Stimulated activated CD8-positive, alpha-beta memory T cell treated with anti-CD3 and anti-CD28 coated beads, Interleukin-12 subunit alpha, Interleukin-12 subunit beta, amount 100 ng/mL, for 4 hours (primary cell): ENCODE measurements around the gene CEP44.
"Not testable (repeated sequence)": the region's sequence is repeated elsewhere in the genome, so short reads cannot be mapped to it uniquely, and the experiment has no call there.

Source experiments
- DNase-seq: peaks from one replicate; pipeline ENCODE4 v3.0.0-alpha.2; 2020; ENCODE audit warnings: low read depth

The CEP44 gene

DNA sequence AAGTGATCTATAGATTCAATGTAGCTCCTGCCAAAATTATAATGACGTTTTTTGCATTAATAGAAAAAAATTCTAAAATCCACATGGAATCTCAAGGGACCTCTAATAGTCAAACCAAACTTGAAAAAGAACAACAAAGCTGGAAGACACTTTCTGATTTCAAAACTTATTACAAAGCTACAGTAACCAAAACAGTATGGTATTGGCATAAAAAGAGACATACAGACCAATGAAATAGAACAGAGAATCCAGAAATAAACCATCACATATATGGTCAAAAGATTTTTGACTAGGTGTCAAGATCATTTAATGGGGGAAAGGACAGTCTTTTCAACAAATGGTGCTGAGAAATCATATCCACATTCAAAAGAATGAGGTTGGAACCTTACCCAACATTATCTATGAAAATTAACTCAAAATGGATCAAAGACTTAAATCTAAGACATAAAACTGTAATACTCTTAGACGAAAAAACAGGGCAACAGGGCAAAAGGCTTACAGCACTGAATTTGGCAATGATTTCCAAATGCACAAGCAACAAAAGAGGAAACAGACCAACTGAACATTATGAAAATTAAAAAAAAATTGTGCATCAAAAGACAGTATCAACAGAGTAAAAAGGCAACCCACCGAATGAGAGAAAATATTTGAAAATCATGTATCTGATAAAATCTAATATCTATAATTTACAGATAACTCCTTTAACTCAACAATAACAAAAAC lies 4.1 kb upstream of the CEP44 start:
- DNase-seq: no peak

DNA sequence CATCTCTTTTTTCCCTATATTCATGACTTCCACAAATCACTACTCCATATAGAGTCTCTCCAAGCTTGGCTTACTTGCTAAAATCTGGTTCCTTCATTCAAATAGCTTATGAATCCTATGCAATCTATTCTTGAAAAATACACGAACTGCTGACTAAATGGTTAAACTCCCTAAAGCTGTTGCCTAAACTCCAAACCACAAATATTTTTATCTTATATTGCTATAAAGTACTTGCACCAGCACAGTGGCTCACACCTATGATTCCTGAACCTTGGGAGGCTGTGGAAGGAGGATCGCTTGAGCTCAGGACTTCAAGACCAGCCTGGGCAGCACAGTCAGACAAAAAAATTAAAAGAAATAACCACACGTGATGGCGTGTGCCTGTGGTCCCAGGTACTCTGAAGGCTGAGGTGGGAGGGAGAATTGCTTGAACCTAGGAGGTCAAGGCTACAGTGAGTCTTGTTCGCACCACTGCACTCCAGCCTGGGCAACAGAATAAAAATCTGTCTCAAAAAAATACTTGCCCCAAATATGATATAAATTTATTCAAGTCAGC lies 2.5 kb upstream of the CEP44 start:
- no peak for DNase-seq

DNA sequence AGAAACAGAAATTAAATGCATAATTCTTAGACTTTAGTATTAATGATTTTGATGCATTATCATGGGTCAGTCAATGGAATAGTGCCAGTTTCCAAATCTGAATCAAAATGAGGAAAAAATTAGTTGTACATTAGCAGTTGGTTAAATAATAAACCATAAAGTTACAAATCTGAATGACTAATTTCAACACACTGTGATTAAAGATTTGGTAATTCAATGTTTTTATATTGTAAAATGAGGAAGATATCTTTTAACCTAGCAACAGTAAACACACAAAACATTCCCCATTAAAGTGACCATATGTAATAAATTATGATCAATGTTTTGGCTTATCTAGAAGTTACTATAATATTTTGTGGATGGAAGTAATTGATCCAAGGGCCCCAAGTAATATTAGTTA lies 1.8 kb upstream of the CEP44 start:
- DNase-seq: no peak

DNA sequence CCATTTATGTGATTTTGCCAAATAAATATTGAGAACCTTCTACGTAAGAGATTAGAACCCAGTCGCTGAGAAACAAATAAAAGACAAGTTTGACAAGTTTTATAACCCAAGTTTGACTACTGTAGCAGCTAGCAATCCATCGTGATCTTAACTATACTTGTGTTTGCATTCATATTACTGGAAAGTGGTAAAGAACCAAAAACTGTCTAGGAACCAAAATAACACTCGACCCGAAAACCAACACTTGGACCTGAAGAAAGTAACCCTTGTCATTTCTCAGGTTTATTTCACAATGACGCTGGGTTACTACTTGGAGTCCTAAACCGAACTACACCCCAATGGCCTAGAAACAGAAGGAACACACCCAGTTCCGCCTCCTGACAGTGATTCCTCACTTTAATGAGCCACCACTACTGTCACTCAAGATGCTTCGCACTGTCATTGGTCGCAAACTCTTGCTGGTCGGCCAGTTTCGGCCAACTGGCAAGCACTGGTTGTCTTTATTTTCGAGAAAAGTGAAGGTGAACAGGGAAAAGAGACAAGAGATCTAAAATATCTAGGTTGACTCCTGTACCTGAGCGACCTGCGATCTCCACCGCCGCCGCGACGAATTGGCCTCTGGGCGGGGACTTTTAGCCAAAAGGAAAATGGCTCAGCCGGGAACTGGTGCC lies 740 bp upstream of the CEP44 start:
- peak; percentile 48 for DNase-seq

DNA sequence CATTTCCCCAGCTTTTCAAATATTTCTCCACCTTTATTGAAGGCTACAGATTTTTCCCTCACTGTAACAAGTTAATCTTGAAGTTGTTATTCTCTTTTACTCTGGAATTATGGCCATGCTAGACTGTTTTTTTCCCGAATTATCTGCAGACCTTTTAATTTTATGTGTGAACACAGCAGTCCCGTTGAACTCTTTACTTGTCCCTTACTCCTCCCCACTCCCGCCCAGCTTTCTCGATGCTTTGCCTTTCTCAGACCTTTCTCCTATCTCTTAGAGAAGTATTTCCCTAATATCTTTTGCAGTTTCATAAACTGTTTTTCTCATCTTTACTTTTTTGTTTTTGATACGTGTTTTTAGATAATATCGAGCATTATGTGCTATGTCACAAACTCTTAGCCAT lies 776 bp downstream of the CEP44 start:
- no peak for DNase-seq

DNA sequence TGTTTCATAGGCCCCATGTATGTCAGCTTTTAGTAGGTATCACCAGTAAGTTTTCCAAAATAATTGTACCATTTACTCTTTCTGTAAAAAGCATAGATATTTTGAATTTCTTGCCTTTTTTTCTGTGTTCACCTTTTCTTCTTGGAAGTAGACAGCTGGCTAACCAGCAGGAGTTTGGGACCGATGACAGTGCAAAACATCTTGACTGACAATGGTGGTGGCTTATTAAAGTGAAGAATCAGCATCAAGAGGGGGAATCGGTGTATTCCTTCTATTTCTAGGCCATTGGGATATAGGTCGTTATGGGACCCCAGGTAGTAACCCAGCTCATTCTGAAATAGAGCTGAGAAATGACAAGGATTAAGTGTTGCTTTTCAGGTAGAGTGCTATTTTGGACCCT lies 3.2 kb downstream of the CEP44 start:
- no peak for DNase-seq

DNA sequence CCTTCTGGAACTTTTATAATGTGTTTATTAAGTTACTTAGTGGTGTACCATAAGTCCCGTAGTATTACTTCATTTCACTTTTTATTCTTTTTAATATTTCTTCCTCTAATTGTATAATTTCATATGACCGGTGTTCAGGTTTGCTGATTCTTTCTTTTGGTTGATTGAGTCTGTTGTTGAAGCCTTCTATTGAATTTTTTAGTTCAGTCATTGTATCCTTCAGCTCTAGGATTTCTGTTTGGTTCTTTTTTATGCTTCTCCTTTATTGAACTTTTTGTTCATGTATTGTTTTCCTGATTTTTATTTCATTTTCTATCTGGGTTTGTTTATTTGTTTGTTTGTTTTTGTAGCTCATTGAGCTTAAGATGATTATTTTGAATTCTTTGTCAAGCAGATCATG lies 8.8 kb downstream of the CEP44 start:
- DNase-seq: no peak

DNA sequence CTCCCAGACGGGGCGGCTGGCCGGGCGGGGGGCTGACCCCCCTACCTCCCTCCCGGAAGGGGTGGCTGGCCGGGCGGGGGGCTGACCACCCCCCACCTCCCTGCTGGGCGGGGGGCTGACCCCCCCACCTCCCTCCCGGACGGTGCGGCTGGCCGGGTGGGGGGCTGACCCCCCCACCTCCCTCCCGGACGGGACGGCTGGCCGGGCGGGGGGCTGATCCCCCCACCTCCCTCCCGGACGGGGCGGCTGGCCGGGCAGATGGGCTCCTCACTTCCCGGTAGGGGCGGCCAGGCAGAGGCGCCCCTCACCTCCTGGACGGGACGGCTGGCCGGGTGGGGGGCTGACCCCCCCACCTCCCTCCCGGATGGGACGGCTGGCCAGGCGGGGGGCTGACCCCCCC lies 10.9 kb downstream of the CEP44 start:
- not testable (repeated sequence) for DNase-seq

DNA sequence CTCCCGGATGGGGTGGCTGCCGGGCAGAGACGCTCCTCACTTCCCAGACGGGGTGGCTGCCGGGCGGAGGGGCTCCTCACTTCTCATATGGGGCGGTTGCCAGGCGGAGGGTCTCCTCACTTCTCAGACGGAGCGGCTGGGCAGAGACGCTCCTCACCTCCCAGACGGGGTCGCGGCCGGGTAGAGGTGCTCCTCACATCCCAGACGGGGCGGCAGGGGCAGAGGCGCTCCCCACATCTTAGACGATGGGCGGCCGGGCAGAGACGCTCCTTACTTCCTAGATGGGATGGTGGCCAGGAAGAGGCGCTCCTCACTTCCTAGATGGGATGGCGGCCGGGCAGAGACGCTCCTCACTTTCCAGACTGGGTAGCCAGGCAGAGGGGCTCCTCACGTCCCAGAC lies 11.4 kb downstream of the CEP44 start:
- not testable (repeated sequence) for DNase-seq

DNA sequence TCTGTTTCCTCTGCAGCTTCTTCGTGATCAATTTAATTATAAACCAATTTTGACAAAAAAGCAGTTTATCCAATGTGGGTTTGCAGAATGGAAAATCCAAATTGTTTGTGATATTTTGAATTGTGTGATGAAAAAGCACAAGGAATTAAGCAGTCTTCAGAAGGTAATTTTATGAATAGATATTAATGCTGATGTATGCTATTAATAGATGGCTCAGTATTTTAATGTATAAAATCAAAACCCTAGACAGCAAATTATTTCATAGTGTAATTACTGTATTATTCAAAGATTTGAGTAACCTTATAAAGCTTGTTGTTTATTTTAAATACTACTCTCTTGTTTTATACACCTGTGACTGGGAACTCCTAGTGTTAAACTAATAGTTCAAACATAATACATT lies 20.0 kb downstream of the CEP44 start:
- DNase-seq: no peak

DNA sequence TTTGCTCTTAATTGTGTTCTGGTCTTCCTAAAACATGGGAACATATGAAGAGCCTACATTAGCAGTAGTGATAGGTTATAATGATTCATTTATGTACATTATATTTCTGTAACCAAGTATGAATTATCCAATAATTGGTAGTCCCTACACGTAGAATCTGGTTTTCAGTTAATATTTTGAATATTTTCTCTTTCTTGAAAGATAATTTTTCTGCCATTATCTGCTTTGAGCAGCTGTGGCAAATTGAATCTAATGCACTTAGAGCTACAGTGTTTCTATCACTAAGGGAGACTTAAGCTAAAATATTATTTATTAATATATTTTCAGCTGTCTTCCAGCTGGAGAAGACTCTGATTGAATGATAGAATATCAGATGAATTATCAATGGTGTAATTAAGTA lies 21.0 kb downstream of the CEP44 start:
- DNase-seq: no peak

DNA sequence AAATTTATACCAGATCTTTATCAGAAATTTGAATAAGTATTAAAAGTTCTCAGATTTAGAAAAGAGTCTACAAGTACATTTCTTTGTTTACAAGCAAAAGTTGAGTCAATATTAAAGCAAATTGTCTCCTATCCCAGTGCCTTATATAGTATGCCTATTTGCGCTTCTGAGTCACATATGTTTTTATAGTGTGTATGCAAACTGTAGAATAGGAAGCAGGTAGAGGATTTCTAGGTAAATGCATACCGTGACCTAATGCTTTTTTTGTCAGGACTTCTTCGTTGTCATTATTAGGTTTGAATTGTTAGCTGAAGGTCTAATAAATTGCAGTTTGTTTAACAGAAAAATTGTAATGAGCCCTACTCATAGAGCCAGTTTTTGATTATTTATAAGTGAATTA lies 22.2 kb downstream of the CEP44 start:
- DNase-seq: no peak

DNA sequence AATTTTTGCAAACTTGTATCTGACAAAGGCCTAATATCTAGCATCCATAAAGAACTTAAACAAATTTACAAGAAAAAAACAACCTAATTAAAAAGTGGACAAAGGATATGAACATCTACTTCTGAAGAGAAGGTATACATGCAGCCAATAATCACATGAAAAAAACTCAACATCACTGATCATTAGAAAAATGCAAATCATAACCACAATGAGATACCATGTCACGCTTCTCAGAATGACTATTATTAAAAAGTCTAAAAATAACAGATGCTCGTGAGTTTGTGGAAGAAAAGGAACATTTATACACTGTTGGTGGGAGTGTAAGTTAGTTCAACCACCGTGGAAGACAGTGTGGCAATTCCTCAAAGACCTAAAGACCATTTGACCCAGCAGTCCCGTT lies 24.0 kb downstream of the CEP44 start:
- no peak for DNase-seq

DNA sequence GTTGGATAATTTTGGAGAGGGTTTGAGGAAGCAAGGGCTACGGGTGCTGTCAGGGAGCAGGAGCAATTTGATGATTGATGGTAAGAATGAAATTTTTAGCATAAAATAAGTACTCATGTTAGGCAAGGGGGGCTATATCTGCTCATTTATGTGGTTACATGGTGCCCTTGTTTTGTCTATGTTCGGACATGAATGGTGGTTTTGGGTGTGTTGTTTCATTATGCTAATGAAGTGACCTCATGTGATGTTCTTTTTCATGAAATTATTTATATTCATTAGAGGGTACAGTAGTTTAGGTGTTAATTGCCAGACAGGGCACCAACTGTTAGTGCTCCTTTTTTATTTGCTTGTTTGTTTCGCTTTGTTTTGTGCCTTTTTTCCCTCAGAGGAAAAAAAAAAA lies 29.3 kb downstream of the CEP44 start:
- DNase-seq: no peak

DNA sequence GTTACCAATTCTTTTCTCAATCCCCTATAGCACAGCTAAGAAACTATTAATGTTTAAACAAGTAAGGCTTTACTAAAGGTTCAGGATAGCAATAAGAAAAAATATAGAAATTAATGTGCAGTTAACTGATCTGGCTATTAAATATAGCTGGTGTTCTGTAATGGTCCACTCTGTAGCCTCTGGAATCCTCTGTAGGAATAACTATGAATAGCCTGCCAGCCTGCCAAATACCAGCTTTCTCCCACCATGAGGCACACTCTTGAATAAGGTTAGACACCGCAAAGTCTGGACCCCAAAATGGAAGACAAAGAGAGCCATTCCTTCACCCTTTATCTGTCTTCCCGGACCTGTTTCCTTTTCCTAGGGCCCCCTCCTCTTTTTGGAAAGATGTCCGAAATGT lies 30.6 kb downstream of the CEP44 start:
- DNase-seq: no peak

DNA sequence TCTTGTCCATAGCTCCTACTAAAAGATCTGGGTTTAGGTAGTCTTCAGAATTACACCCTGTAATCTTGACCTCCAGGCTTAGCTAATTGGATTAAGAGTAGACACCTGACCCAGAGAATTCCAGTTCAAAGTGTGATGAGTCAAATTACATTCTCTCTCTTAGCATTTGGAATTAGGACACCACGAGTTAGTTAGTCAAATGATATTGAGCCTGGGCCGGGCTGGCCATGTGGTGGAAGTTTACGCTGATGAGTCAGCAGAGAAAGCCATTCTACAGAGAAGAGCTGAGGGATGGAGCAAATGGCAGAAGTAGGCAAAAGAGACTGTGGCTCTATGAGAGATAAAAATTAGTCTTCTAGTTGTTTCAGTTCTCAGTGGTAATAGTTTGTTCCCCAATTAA lies 31.1 kb downstream of the CEP44 start:
- DNase-seq: no peak

DNA sequence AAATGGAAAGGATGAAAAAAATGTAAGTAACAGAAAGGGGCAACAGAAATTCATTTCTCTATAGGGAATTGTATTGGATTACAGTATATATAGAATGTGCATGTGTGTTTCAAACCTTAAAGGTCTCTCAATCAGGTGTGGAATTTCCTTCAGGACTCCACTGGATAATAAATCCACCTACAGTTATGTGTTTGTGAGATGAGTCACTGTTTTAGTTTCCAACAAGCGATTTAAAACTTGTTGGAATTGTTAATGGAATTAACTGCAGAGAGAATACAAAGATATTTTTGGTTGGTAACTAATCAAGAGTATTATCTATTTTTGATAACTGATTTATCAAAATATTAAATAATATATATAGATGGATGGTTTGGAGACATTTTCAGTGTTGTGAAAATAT lies 32.8 kb downstream of the CEP44 start:
- no peak for DNase-seq

DNA sequence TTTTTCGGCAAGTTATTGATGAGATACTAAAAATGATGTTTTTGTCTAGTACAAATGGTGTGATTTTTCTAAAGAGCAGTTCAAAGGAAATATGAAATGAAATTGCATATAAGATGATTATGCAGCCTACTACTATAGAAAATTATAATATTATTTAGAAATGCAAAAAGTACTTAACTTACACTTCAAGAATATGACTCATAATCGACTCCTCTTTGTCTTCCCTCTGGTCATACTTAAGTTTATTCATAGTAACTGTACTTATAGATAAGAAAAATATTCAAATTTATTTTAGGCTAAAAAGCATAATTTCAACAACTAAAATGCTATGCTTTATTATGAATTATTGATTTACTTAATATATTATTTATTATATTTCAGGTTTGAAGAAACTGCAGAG lies 33.2 kb downstream of the CEP44 start:
- no peak for DNase-seq

DNA sequence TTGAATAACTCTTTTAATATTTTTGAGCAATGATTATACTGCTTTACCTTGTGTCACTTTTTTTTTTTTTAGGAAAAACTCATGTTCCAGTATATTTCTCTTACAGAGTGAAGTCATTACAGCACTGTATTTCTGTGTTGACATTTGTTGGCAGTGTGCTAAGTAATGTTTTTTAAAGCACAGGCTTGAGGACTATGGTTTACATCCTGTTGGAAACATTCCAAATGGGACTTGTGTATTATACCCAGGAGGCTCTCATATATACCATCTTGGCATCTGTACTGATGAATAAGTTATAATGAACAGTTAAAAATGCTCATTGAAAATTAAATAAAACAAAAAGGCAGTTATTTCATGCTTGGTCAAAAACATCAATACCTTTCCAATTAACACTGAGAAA lies 33.8 kb downstream of the CEP44 start:
- no peak for DNase-seq

DNA sequence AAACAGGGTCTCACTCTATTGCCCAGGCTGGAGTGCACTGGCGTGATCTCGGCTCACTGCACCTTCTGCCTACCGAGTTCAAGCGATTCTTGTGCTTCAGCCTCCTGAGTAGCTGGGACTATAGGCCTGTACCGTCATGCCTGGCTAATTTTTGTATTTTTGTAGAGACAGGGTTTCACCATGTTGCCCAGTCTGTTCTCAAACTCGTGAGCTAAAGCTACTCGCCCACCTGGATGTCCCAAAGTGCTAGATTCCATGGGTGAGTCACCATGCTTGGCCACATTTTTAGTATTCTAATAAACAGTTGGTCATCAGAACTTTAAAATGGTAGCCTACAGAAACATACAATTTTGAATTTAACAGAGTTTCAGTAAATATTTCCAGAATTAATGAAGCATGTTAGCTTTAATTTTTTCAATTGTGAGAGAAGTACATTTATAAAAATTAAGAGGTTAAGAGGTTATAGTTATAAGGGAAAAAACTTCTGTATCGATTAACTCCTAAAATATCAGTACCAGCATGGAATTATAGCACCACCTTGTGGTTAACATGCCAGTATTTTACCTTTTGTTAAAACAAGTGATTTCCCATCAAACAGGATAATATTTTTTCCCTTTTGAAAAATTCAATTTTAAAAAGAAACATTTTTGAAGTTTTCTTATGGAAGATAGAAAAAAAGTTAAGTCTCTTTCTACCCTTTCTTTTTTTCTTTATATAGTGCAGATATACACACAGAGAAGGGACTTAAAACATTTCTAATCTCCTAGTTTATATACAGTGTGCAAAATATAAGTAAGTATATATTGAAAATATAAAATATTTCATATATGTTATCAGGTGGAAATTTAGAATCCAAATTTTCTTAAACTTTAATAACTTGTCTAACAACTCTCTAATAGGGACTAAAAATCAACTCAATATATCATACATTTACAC lies 35.4 kb downstream of the CEP44 start:
- DNase-seq: no peak

DNA sequence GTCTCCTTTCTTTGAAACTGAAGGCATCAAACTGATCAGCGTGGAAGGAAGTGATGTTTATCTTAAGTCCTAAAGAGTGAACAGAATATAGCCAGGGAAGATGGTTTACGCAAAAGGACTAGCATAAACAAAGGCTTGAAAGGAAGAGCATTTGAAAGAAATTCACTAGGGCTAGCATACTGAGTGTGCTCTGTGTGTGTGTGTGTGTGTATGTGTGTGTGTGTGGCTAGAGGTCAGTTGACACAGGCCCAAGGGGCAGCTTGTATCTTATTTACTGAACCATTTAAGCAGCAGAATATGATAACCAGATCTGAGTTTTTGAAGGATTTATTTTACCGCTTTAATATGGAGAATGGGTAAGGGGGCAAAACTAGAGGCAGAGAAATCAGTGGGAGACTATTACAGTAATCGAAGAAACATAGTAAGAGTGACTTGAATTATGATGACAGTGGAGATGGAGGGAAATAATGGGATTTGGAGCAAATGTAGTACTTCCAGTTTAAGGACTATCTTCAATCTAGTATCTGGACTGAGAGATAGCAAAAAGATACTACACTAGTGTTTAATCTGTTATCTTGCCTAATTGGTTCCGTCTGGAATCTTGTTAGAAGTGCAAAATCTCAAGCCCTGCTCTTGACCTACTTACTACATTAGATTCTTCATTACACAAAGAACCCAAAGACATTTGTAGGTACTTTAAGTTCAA lies 36.9 kb downstream of the CEP44 start:
- no peak for DNase-seq

DNA sequence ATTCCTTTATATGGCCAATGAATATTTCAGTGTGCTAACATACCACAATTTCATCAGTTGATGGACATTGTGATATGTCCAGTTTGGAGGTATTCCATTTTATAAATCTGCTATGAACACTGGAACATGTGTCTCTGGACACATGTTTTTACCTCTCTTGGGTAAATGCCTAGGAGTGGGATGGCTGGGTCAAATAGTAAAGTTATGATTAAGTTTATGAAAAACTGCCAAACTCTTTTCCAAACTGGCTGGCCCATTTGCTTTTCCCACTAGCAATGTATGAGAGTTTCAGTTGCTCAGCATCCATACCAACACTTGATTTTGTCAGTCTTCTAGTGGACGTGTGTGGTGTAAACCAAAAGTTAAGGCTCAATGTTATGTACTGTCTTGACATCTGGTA lies 40.5 kb downstream of the CEP44 start:
- no peak for DNase-seq
